ENCODE measurements around the gene TAC4.
A peak's percentile ranks its signal among the peaks of the same experiment; 100 is the strongest.

The TAC4 gene

GRCh38 chr17:49881054-49881402 lies 33.2 kb upstream of the TAC4 start:
- no peak overlapping the region for H3K27ac ChIP-seq
- no peak for TF ChIP-seq ZFX (IDR thresholded peaks at IDR 0.05; ENCODE audit: borderline replicate concordance)
- TF ChIP-seq CTCF (IDR thresholded peaks at IDR 0.05) = no peak

- H3K27ac ChIP-seq = no peak overlapping the region
- TF ChIP-seq CTCF (IDR thresholded peaks at IDR 0.05) (peak; percentile 93), ZFX (IDR thresholded peaks at IDR 0.05; ENCODE audit: borderline replicate concordance) (no peak)
Measured at GRCh38 chr17:49880291-49881053, 32.6 kb upstream of the TAC4 start.

- no peak overlapping the region for H3K27ac ChIP-seq
- TF ChIP-seq ZFX (IDR thresholded peaks at IDR 0.05; ENCODE audit: borderline replicate concordance) (no peak), CTCF (IDR thresholded peaks at IDR 0.05) (no peak)
Measured at GRCh38 chr17:49878931-49879904, 31.3 kb upstream of the TAC4 start.

- TF ChIP-seq CTCF (IDR thresholded peaks at IDR 0.05) (no peak), ZFX (IDR thresholded peaks at IDR 0.05; ENCODE audit: borderline replicate concordance) (no peak)
- H3K27ac ChIP-seq = no peak overlapping the region
Measured at GRCh38 chr17:49875685-49876084, 27.8 kb upstream of the TAC4 start.

GRCh38 chr17:49874911-49875310 lies 27.0 kb upstream of the TAC4 start:
- H3K27ac ChIP-seq = no peak overlapping the region
- no peak for TF ChIP-seq ZFX (IDR thresholded peaks at IDR 0.05; ENCODE audit: borderline replicate concordance)
- no peak for TF ChIP-seq CTCF (IDR thresholded peaks at IDR 0.05)

GRCh38 chr17:49873926-49874325 lies 26.1 kb upstream of the TAC4 start:
- TF ChIP-seq CTCF (IDR thresholded peaks at IDR 0.05) (no peak), ZFX (IDR thresholded peaks at IDR 0.05; ENCODE audit: borderline replicate concordance) (no peak)

GRCh38 chr17:49873466-49873865 lies 25.6 kb upstream of the TAC4 start:
- no peak overlapping the region for H3K27ac ChIP-seq
- TF ChIP-seq ZFX (IDR thresholded peaks at IDR 0.05; ENCODE audit: borderline replicate concordance) (no peak), CTCF (IDR thresholded peaks at IDR 0.05) (no peak)

More at GRCh38 chr17:49873926-49874325, 26.1 kb upstream of the TAC4 start:
- no peak overlapping the region for H3K27ac ChIP-seq
